ENCODE measurements around the gene EMC10.

The EMC10 gene

GRCh38 chr19:50500060-50500752 is 23.9 kb downstream of the EMC10 start:
- DNase-seq, result no peak

GRCh38 chr19:50500753-50501151 is 24.4 kb downstream of the EMC10 start:
- DNase-seq, result no peak

GRCh38 chr19:50501186-50501567 is 24.9 kb downstream of the EMC10 start:
- DNase-seq, result no peak

GRCh38 chr19:50501568-50502475 is 25.5 kb downstream of the EMC10 start:
- no peak for DNase-seq

- DNase-seq, result no peak
Measured at GRCh38 chr19:50505856-50506611, 29.7 kb downstream of the EMC10 start.

- DNase-seq, result no peak
Measured at GRCh38 chr19:50506700-50507099, 30.4 kb downstream of the EMC10 start.

GRCh38 chr19:50507376-50507775 is 31.1 kb downstream of the EMC10 start:
- DNase-seq, result no peak

GRCh38 chr19:50508843-50509190 is 32.5 kb downstream of the EMC10 start:
- DNase-seq, result no peak

- no peak for DNase-seq
Measured at GRCh38 chr19:50509366-50509765, 33.1 kb downstream of the EMC10 start.

- DNase-seq, result no peak
Measured at GRCh38 chr19:50510121-50510670, 33.9 kb downstream of the EMC10 start.

- no peak for DNase-seq
Measured at GRCh38 chr19:50510700-50511068, 34.4 kb downstream of the EMC10 start.

- DNase-seq, result peak; percentile 88
Measured at GRCh38 chr19:50511069-50511822, 34.9 kb downstream of the EMC10 start, which contains the start of gene JOSD2. JOSD2 (minus strand) TSS chr19:50511191; CDS start chr19:50510431, 760 bp downstream.

- no peak for DNase-seq
Measured at GRCh38 chr19:50512112-50512998, 36.0 kb downstream of the EMC10 start.

GRCh38 chr19:50512999-50513745 is 36.9 kb downstream of the EMC10 start:
- no peak for DNase-seq

GRCh38 chr19:50513746-50514345 is 37.5 kb downstream of the EMC10 start, which contains the start of gene ASPDH:
ASPDH (minus strand) TSS chr19:50513913; CDS start chr19:50513823, 90 bp downstream.
- no peak for DNase-seq

- DNase-seq, result no peak
Measured at GRCh38 chr19:50514346-50515167, 38.2 kb downstream of the EMC10 start.

- no peak for DNase-seq
Measured at GRCh38 chr19:50515168-50515561, 38.9 kb downstream of the EMC10 start.

GRCh38 chr19:50516456-50516855 is 40.1 kb downstream of the EMC10 start:
- DNase-seq, result no peak
